LHCN-M2 (cell line): ENCODE results near the gene SLC35F6. TPM values are rescaled to one million over a fixed set of nuclear protein-coding genes. Genes with fewer than 3 reads are reported as not detected.
A peak's percentile ranks its signal among the peaks of the same experiment; 100 is the strongest.
"Not testable (repeated sequence)": the region's sequence is repeated elsewhere in the genome, so short reads cannot be mapped to it uniquely, and the experiment has no call there.

Source experiments
- DNase-seq: peaks from one replicate; pipeline ENCODE4 v3.0.0-alpha.2; 2012; ENCODE audit warnings: low read depth
- total RNA-seq: library from RNA; depleted of rRNA; stranded (reverse); fragments of >200 nt; gene quantifications from 2 replicates; pipeline ENCODE4 v1.2.3, GENCODE V29; 2014

The SLC35F6 gene
- total RNA-seq, 1 experiment from 2014 or later = 34.8 TPM

GRCh38 chr2:26730549-26731344 is 33.3 kb upstream of the SLC35F6 start:
- DNase-seq = no peak

DNA sequence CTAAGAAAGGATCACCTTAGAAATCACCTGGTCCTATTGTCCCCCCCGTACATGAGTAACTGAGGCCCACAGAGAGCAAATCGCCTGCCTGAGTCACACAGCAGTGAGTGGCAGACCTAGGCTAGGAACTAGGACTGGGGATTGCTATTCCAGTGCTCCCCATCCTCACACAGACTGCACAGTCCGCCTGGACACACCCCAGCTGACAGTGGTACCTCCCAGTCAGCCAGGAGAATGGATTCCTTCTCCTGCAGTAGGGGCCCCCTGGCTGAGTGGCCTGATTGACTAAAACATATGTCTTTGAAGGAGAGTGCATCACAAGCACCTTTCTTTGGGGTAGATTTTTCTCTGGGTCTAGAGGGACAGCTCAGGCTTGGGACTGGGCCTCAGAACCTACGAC is 32.4 kb upstream of the SLC35F6 start:
- no peak for DNase-seq

DNA sequence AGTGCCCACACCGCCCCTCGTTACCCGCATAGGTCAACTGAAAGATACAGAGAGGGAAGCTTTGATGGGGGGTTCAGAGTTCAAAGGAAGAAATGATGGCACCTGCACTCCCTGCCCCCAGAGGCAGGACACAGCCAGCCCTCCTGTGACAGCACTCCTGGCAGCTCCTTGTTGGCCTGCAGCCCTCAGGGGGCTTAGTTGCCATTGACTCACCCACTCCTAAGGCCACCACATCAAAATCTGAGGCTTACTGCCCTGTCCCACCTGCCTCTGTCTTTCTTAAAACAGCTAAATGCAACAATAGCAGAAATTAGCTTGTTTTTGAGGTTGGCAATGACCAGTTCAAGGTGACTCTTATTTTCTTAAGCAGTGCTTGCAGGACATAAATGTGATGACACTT is 31.6 kb upstream of the SLC35F6 start:
- peak; percentile 36 for DNase-seq

GRCh38 chr2:26733413-26733812 is 30.7 kb upstream of the SLC35F6 start:
- DNase-seq = no peak

DNA sequence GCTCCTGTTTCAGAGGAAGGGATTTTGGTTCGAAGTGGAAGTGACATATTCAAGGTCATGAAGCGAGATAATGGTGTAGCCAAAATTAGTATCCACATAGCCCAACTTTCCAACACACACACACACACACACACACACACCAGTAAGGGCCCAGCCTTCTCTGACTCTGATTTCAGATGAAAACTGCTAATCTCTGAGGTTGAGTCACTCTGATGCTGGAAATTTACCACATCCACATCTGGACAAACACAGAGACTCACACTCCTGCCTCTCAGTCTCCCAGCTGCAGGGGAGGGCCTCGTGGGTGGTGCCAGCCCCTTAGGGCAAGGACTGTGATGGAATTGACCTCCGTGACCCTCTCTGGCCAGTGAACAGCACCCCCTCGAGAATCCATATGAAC is 29.0 kb upstream of the SLC35F6 start:
- peak; percentile 88 for DNase-seq

DNA sequence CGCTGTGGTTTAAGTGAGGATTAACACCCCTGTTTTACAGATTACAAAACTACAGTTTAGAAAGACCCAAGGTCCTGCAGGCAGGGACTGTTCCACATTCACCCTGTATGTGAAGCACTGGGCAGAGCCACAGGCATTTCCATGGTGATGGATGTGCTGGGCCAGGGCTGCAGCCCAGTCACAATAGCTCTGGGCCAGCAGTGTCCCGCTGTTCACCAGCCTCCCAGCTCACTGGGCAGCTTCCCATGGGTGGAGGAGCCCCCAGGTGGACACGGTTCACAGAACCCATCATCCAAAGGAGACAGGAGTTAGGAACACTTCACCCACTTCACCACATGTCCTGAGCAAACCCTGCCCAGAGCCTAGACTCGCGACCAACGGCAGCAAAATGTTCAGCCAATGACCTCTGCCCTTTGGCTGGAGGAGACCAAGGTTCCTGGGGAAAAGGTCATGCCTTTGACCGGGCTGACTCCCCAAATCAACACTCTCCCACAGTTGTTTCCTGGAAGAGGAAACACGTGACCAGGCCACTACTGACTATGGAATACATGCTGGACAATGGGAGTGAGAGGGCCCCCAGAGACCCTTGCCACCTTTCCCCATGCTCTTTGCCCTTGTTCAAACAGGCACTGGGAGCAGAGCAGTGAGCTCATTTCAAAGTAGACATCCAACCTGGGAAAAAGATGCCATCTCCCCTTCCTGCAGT is 28.0 kb upstream of the SLC35F6 start:
- DNase-seq = no peak

GRCh38 chr2:26737221-26737620 is 26.9 kb upstream of the SLC35F6 start:
- no peak for DNase-seq

GRCh38 chr2:26738481-26738880 is 25.6 kb upstream of the SLC35F6 start:
- DNase-seq = no peak

DNA sequence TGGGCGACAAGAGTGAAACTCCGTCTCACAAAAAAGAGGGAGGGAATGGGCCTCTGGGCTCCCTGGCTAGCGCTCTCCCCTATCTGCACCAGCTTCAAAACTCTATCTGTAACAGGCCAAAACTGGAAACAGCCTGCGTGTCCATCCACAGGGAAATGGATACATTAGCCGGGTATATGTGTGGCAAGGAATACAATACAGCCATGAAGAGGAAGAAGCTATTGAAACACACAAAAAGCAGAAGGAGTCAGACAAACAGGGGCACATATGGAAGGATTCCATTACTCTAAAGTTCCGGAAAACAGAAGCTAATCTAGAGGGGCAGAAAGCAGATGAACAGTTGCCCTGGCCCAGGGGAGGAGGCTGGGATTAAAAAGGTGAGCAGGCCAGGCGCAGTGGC is 24.6 kb upstream of the SLC35F6 start:
- no peak for DNase-seq

GRCh38 chr2:26740346-26740745 is 23.7 kb upstream of the SLC35F6 start:
- no peak for DNase-seq

- DNase-seq = peak; percentile 39
These were observed 23.2 kb upstream of the SLC35F6 start for GRCh38 chr2:26740890-26741302.

DNA sequence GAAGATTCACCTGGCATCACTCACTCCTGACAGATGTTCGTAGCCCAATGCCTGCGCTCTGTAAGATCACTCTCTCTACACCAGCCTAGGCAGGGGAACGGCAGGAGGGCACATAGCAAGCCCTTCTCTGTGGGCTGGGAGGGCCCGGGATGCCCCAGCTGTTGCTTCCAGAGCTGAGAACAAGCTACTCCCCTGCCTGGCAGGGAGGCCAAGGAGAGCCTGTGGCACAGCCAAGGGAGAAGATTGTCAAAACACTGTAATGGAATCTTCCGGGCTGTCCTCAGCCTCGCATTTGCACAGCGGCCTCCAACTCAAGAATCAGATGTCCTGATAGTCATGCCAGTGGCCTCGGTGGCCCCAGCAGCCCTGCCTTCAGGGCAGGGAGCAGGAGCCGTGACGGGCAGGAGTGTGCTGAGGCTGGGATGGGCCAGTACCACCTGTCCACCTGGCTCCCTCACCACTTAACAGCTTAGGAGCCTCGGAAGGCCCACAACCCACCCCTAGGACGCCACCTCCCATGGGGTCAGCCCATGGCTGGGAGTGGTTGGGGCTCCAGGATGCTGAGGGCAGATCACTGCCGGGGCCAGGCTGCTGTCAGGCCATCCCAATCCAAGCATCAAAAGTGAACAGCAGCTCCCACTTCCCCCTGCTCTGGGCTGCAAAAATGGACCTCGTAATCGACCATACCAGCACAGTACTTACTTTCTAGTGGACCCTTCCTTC is 21.9 kb upstream of the SLC35F6 start:
- no peak for DNase-seq

- no peak for DNase-seq
These were observed 20.2 kb upstream of the SLC35F6 start for GRCh38 chr2:26743852-26744251.

DNA sequence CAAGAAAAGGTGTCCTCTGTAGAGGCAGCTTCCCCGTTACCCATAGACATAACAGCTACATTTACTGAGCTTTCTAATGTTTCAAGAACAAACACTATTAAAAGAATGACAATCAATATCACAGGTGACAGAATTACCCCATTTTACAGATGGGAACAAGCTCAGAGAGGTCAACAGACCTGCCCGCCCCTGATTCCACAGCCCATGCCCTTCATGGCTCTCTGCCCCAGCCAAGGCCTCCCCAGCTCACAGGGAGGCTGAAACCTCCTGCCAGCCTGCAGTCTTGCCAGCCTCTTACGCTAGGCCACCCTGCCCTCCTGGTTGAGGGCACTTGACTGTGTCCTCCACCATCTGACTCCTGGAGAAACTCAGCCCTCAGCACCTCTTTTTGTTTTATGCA is 19.1 kb upstream of the SLC35F6 start:
- DNase-seq = no peak

DNA sequence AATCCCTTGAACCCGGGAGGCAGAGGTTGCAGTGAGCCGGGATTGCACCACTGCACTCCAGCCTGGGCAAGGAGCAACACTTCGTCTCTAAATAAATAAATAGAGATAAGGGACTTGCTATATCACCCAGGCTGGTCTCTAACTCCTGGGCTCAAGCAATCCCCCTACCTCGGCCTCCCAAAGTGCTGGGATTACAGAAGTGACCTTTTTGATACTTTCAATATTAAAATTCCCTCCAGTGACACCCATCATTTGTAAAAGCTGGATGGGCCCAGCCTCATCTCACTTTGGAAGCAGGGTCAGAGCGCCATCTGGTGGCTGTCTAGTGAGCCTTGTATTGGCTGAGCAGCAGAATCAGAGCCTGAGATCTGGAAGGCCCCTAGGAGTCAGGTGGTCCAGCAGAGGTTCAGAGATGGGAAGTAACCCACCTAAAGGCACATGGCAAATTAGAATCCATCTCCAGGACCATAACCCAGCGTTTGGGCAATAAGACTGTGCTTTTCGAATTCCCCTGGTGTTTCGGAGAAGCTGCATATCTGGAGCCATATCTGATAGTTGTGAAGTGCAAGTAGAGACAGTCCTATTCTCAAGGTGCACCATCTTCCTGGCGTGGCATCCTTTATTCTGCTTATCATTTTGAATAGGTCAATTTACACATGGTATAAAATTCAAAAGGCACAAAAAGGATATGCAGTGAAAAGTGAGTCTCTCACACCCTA is 18.3 kb upstream of the SLC35F6 start:
- DNase-seq = peak; percentile 66

DNA sequence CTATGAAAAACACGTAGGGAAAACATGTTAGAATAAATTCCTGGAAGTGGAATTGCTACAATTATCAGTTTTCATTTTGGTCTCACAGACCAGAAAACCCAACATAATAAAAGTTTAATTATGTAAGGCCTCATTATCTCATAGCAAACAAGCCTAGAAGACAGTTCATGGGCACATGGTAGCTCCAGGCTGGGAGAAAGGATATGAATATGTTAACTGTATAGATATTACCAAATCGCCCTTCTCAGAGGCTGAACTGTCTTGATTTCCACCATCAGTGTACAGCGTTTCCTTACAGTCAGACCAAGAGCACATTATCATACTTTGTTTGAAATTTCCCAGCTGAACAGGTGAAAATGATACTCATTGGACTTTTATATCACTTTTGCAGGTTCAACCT is 17.1 kb upstream of the SLC35F6 start:
- DNase-seq = no peak

- peak; percentile 27 for DNase-seq
These were observed 14.2 kb upstream of the SLC35F6 start for GRCh38 chr2:26749787-26750420.

GRCh38 chr2:26750467-26750866 is 13.6 kb upstream of the SLC35F6 start:
- not testable (repeated sequence) for DNase-seq

DNA sequence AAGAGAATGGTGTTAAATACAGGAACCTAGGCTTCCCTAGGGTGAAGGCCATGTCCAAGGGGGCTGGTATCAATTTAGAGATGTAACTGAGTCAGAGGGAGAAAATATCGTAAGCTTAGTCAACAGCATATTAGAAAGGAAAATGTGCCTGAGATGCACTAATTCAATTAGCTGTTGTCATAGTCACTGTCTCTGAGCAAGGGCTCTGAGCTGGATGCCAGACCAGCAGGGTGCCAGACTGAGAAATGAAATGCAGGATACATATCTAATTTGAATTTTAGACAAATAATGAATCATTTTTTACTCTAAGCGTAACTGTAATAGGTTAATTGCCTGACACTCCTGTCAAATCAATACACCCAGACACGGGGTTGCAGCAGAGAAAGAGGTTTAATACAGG is 11.4 kb upstream of the SLC35F6 start:
- no peak for DNase-seq

- no peak for DNase-seq
These were observed 9.5 kb upstream of the SLC35F6 start for GRCh38 chr2:26754539-26754938.

DNA sequence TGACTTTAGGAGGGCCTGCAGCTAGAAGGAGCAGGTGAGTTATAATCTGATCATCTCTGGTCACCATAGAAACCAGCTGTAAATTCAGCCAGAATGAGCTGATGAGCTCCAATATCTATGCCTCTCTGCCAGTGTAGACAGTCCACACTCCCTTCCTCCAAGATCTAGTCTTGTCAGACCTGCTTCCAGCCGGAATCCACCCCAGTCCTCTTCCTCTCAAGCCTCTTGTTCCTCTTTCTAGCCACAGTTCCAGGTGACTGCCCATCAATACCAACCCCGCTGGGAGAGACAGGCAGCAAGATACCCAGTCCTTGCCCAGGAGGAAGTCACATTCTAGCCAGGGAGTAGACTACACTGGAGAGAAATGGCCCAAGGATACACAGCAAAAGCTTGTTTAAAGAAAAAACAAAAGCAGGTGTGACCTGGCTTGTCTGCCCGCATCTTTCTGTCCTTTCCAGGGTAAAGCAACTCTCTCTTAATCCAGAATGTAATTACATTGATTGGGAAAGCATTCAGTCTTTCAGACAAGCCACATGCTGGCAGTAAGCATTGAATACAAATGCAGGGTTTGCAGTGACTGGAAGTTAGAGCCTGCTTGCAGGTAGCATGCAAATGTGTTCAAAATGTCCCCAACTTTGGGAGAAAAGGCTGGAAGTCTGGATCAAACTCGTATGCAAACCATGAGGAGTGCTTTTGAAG is 9.0 kb upstream of the SLC35F6 start:
- no peak for DNase-seq
